WI38 (cell line): Measurements from ENCODE around the gene HOMEZ.
"Not testable (repeated sequence)": the region's sequence is repeated elsewhere in the genome, so short reads cannot be mapped to it uniquely, and the experiment has no call there.

ENCODE experiments used
- H3K4me3 ChIP-seq: 2 replicates; pipeline ENCODE4 v1.5.1; 2011; ENCODE audit warnings: low read depth, mild to moderate bottlenecking, control low read depth, low read length
- TF ChIP-seq, protein P1 (sequence below): IDR thresholded peaks from 2 replicates; pipeline ENCODE4 v1.5.1; 2012; ENCODE audit warnings: low read depth, mild to moderate bottlenecking, control low read depth, low read length

Gene HOMEZ

DNA sequence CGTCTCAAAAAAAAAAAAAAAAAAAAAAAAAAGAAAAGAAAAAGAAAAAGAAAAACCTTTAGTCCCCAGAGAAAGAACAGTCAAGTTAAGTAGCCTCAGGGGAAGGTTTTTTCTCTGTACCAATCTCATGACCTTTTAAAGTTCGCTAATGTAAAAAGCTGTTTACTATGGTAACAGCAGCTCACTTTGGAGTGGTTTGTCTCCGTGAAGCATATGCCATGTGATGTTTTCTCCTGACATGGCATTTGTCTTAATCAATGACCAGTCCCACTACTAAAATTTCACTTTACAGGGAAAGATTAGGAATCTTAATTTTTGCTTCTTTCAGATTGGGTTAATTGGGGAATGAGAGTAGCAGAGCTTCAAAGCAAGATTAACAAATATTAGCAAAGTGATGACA, 43.9 kb downstream of the HOMEZ start:
- no peak overlapping the region for H3K4me3 ChIP-seq
- TF ChIP-seq, protein P1, sequence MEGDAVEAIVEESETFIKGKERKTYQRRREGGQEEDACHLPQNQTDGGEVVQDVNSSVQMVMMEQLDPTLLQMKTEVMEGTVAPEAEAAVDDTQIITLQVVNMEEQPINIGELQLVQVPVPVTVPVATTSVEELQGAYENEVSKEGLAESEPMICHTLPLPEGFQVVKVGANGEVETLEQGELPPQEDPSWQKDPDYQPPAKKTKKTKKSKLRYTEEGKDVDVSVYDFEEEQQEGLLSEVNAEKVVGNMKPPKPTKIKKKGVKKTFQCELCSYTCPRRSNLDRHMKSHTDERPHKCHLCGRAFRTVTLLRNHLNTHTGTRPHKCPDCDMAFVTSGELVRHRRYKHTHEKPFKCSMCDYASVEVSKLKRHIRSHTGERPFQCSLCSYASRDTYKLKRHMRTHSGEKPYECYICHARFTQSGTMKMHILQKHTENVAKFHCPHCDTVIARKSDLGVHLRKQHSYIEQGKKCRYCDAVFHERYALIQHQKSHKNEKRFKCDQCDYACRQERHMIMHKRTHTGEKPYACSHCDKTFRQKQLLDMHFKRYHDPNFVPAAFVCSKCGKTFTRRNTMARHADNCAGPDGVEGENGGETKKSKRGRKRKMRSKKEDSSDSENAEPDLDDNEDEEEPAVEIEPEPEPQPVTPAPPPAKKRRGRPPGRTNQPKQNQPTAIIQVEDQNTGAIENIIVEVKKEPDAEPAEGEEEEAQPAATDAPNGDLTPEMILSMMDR, result no peak

DNA sequence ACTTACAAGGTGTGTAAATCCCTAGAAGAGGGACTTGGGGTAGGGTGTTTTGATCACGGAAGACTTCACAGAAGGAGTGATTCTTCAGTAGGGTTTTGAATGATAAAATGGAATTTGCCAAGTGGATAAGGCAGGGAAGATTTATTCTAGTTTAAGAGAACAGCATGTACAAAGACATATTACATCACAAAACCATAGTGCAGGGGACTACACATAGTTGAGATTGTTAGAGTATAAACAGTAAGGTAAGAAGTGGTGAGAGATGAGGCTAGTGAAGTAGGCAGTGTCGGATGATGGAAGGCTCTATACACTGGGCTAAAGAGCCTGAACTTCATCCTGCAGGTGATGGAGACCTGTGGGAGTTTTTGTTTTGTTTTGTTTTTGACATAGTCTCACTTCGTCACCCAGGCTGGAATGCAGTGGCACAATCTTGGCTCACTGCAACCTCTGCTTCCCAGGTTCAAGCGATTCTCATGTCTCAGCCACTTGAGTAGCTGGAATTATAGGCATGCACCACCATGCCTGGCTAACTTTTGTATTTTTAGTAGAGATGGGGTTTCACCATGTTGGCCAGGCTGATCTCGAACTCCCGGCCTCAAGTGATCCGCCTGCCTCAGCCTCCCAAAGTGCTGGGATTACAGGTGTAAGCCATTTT, 44.7 kb downstream of the HOMEZ start:
- not testable (repeated sequence) for H3K4me3 ChIP-seq

DNA sequence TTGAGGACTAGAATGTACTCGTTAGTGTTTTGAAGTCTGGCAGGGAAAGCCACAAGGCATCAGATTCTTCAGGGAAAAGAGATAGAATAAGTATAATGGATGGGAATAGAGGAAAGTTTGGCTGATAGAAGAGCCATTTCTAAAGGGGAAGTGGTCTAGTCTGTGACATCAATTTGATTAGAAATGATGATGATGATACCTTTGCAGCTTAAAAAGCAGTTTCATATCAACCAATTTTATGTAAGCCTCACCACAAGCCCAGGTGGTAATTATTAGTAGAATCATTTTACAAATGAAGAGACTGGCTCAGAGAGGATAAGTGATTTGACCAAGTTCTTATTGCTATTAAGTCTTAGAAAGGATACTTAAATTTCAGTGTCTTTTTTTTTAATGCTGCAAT, 45.3 kb downstream of the HOMEZ start:
- H3K4me3 ChIP-seq, result no peak overlapping the region
- TF ChIP-seq, protein P1, result no peak

- peak within 1 kb of the TSS; percentile 38 for H3K4me3 ChIP-seq
Observed at GRCh38 chr14:23237772-23238594, 47.9 kb downstream of the HOMEZ start, which contains the start of gene RNF212B. Gene RNF212B, plus strand, starts transcription at chr14:23237936. Its CDS starts 2,410 bp downstream, at chr14:23240346.

GRCh38 chr14:23232241-23232808, 53.6 kb downstream of the HOMEZ start:
- H3K4me3 ChIP-seq, result not testable (repeated sequence)

More at GRCh38 chr14:23237772-23238594, 47.9 kb downstream of the HOMEZ start, which contains the start of gene RNF212B:
- TF ChIP-seq, protein P1, result no peak

GRCh38 chr14:23228812-23229211, 57.1 kb downstream of the HOMEZ start:
- TF ChIP-seq, protein P1, result no peak
- no peak overlapping the region for H3K4me3 ChIP-seq

GRCh38 chr14:23227566-23227965, 58.4 kb downstream of the HOMEZ start:
- H3K4me3 ChIP-seq, result no peak overlapping the region
- TF ChIP-seq, protein P1, result no peak

GRCh38 chr14:23224958-23225357, 61.0 kb downstream of the HOMEZ start:
- not testable (repeated sequence) for H3K4me3 ChIP-seq
